ENCODE measurements around the gene PI4KB.

Gene PI4KB

DNA sequence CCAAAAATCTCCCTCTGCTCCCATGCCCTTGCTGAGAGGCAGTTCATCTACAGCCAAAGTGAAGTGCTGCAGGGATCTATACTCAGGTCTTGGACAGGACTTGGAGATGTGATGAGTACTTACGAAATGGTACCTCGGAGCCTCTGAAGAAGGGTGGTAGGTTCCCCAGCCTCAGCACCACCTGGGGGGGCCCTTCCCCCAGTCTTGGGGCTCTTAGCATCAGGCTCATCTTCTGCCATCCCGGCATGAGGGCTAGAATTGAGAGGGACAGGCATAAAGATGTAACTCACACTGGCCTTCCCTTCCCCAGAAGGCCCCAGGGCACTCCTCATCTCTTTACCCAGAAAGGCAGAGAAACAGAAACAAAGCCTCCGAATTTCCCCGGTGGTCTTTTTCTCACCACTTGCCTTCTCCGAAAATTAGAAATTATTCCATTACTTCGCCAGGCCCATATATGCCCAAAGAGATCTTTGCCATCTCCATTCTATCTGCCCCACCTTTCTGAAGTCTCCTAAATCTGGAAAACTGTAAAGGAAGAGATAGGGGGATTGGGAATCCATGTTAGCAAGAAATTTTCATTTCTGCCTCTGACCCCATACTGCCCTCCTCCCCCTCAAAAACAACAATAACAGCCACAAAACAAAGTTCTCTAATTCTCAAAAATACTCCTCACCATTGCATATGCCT lies 19.0 kb upstream of the PI4KB start:
- DNase-seq (ENCODE audit: low spot score), result no peak

DNA sequence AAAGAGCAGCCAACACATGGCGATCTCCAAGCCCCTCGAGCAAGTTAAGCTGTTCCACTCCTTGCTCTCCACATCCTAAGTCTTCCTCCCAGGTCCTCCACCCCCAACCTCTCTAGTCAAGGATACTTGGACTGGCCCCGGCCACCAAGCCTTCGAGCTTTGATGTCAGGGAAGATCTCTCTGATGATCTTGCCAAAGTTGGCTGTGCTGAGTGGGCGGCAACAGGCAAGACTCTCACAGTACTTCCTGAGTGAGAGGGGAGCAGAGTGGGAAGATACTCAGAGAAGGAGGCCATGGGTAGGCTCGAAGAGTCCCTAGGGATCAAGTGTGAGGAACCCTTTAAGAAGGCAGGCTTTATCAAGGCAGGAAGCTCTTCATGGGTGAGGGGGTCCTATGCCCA lies 17.1 kb upstream of the PI4KB start:
- DNase-seq (ENCODE audit: low spot score), result no peak

DNA sequence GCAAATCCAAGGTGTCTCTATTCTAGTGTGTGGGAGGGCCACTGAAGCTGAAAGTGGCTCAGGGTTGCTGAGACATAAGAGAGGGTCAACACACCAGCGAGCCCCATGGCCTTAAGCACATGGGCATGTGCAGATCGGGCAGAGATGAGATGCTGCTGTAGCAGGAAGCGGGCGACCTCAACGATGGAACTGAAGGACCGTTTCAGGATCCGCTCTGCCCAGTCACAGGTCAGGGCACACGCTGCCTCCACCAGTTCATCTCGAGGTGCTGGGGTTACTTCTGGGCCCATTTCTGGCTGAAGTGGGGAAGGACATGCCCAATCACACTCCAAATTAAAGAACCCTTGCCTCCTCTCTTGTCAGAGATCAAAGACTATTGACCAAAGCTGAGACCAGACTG lies 16.4 kb upstream of the PI4KB start:
- DNase-seq (ENCODE audit: low spot score), result no peak

DNA sequence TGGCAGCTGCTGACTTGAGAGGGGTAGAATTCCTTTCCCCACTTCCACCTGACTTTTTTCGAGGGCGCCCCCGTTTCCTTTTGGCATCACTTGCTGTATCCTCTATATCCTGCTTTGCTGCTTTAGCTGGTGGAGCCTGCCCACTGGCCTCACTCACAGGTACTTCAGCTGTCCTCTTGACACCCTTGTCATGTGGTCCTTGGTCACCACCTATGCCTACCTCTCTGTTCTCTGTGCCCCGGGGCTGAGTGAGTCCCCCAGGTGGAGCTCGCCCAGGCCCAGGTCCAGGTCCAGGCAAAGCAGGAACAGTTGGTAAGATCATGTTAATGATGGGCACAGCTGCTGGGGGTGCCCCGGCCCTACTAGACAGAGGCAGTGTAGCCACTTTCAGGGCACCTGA lies 15.4 kb upstream of the PI4KB start:
- DNase-seq (ENCODE audit: low spot score), result no peak

DNA sequence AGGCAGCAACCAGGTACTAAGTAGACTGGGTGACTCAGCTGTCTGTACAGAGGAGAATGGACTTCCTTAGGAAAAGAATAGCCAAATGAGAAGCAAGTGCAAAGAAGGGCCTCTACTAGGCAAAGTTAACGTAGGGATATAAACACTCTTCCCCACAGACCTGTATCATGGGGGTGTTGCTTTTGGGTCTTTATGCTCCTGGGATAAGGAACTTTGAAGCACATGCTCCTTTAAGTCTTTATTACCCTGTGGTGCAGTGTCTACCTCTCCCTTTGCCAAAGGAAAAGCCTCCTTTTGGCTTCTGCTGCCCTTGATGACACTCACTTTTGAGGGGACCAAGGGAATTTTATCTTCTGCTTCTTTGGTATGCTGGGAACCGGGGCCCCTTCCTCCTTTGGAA lies 14.8 kb upstream of the PI4KB start:
- no peak for DNase-seq (ENCODE audit: low spot score)

DNA sequence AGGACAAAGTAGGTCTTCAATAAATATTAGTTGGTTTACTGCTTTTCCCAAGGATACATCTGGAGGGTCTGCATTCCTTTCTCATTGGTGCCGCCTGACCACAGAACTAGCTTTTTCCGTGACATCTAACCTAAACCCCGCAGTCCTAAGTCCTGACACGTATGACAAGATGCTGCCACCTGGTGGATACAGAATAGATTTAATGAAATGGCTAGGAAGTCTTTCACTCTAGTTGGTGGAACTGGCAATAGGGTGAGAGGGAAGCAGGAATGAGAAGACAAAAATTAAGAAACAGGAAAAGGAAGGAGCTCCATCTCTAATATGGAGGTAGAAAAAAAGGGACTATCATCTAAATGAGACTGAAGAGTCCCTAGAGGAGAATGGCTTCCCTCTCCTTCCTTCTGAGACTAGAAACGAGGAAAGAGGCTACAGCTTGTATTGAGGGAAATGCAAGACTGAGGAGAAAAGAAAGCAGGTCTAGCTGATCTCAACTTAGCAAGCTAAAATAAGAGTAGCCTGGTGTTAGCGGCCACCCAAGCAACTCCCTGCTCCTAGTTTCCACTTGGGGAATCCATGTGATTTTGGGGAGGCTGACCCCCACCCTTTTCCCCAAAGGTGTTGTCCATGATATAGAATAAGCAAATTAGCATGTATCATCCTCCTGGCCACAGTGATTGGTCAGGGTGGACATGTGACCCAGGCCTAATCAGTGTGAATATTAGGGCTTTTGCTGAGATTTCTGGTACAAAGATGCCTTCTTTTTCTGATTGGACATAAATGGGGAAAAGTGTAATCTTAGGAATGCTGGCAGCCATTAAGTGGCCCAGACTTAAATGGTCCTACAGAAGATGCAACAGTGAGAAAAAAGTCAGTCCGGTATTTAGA lies 13.9 kb upstream of the PI4KB start:
- peak; percentile 60 for DNase-seq (ENCODE audit: low spot score)

DNA sequence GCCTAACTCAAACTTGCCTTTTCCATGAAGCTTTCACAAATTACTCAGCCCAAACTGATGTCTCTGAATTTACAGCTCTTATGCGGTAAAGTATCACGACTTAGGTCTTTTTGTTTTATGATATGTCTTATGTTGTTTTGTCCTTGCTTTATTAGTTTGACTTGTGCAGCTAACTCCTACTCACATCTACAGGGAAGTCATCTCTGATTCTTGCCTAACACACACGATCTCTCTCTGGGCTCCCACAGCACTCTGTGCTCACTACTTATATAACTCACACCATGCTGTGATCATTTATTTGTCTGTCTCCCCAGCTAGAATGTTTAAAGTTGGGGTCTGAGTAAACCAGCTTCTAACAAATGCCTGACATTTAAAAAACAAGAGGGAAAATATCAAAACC lies 9.3 kb upstream of the PI4KB start:
- DNase-seq (ENCODE audit: low spot score), result no peak

DNA sequence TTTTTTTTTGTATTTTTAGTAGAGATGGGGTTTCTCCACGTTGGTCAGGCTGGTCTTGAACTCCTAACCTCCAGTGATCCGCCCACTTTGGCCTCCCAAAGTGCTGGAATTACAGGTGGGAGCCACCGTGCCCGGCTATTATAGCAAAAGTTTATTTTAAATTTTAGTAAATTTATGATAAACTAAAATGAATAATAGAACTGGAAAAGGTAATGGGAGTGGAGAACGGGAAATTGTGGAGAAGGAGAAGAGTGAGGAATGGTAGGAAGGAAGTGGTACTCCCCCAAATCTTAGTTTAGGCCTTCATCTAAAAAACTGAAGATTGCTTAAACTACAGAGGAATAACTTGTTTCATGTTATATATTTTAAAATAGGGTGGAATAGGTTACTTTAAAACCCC lies 7.6 kb upstream of the PI4KB start:
- DNase-seq (ENCODE audit: low spot score), result no peak

DNA sequence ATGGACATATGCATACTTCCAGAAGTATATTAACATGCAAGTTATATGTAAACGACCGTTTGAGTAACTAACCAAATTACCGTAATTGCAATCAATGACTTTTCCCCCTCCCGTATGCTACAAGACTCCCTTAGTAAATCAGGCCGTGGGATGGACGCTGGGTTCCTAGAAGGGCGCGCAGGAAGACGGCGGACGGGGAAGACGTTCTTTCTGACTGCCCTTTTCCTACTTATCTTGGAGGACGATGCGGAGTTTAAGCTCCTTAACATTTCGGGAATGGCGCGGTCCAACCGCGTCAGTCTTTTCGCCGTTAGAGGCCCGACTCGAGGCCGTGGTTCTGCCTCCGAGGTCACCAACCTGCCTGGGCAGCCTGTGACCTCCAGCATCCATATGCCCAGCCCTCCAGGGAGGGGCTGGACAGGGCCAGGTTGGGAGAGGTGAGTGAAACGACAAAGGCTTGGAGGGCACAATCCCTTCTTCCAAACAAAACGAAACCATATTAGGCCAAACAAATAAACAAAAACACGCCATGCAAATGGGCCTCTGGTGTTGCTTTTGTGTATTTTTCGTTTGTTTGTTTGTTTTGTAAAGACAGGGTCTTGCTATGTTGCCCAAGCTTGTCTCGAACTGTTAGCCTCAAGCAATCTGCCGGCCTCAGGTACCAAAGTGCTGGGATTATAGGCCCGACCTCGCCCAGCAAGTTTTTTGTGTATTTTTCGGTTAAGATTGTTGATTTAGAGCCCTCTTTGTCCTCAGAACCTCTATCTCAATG lies 873 bp upstream of the PI4KB start:
- DNase-seq (ENCODE audit: low spot score), result no peak

DNA sequence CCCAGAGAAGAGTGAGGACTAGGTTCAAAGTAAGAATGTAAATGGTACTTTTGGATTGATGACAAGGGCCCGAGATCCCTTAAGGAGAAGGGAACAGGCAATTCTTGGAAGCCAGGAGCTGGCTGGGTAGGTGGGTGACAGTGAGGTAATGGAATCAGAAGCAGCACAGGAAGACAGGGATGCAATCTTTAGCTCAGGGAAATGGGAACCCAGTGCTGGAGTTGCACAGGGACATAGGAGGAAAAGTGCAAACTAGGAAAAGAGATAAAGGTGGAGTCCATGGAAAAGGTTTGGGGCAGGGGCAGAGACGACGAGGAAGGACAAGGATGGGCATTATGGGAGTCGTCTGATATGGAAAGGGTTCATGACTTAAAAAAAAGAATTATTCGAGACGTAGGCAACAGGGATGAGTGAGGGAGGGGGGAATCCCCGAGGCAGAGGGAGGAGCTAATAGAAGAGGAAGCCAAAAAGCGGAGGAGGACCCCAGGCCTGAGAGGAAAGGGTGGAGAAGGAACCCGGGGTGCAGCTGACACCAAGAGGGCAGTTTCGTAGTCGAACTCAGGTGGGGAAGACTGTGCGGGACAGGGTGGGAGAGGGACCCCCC lies 495 bp downstream of the PI4KB start:
- DNase-seq (ENCODE audit: low spot score), result peak; percentile 67

DNA sequence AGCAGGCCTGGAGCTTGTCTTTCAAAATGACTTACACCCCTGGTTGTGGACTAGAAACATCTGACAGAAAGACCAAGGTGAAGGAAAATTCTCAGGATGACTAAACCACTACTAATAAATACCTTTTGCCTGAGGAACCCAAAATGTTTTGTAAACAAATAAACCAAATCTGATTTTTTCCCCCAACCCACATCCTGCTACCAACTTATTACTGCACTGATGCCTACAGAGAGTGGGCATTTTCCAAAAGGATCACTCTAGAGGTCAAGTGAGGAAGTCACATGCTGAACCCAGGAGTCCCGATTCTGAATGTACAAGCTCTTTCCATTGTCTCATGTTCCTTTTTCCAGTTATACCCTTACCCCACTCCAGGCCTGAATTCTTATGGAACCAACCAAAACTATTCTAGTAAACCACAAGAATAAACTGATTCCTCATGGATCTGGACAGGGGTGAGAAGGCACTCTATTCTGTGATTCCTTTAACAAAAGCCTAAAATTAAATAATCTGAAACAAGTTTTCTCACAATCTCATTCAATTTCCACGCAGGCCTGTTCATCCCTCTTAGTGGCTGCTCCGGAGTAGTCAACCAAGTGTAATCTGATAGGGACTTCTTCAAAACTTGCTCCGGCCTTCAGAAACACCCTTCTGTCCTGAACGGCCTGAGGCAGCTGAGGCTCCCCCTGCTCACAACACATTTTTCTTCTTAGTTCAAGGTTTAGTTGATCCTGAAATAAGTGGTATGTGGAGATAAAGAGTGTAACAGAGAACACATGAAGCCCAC lies 1.4 kb downstream of the PI4KB start:
- peak; percentile 31 for DNase-seq (ENCODE audit: low spot score)

DNA sequence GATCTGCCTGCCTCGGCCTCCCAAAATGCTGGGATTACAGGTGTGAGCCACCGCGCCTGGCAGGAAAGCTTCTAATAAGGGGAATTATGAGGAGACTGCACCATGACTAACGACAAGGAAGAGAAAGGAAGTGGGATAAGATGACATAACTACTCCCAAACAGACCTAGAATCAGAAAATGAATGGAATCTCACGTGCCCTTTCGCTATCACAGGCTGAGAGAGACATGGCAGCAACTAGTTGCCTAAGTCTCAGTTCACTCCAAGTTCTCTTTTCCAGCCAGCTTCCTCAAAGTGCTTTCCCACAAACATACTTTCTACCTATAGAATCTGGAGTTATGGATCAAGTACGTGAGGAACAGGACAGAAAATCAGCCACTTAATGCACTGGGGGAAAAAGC lies 2.0 kb downstream of the PI4KB start:
- no peak for DNase-seq (ENCODE audit: low spot score)

DNA sequence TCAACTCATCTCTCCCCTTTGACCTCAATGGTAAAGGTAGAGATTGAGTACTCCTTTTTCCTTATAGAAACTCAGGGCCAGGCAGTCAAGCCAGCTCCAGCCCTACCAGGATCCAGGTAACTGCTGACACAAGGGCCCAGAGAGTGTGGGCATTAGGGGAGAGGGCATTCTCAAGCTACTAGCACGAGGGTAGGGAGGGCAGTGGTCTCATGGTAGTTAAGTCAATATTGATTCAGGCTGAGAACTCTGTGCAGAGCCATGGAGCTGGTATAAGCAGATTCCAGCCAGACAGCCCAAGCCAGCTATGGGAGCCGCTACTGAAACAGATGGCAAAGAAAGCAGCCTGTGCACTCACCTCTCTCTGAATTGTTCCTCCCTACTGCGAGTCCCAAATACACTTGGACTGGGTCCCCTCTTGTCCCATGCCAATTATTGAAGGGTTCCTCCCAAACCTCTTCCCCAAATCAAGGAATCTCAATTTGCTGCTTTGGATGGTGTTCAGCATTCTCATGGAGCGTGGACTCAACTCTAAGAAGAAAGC lies 2.8 kb downstream of the PI4KB start:
- no peak for DNase-seq (ENCODE audit: low spot score)

DNA sequence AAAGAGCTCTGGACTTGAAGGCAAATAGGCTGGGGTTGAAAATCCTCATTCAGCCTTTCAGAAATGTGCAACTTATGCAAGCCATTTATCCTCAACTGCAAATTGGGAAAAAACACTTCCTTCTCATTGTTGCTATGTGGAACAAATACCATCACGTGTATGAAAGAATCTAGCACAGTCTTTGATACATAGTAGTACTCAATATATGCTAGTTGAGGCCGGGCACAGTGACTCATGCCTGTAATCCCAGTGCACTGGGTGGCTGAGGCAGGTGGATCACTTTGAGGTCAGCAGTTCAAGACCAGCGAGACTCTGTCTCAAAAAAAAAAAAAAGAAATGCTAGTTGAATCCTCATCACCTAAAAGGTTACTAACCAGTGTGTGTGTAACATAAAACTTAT lies 8.2 kb downstream of the PI4KB start:
- DNase-seq (ENCODE audit: low spot score), result no peak

DNA sequence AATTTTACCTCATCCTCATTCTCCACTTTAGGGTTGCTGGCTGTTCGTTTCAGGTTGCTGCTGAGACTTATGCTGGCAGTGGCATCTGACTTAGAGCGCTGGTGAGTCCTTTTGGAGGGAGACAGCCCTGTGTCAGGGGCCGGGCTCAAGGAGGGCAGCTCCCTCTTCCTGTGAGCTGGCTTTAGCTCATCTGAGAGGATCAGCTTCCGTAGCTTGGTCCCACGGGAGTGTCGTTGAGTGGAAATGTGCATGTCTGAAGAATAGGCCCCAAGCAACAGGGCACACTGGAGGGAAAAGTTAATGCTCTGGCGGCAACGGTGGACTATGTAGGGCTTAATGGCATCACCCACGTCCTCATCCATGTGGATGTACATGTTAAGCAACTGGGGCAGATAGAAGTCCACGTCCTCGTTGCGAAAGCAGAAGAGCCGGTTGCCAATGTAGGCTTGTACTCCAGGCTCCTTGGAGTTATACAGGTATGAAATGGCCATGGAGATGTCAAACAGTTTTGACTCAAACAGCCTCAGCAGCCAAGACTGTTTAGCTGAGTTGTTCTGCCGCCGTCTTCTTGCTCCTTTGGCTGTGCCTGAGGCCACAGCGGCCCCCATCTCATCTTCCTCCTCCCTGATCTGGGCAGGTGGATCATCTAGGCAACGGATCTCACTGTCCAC lies 11.5 kb downstream of the PI4KB start:
- no peak for DNase-seq (ENCODE audit: low spot score)

DNA sequence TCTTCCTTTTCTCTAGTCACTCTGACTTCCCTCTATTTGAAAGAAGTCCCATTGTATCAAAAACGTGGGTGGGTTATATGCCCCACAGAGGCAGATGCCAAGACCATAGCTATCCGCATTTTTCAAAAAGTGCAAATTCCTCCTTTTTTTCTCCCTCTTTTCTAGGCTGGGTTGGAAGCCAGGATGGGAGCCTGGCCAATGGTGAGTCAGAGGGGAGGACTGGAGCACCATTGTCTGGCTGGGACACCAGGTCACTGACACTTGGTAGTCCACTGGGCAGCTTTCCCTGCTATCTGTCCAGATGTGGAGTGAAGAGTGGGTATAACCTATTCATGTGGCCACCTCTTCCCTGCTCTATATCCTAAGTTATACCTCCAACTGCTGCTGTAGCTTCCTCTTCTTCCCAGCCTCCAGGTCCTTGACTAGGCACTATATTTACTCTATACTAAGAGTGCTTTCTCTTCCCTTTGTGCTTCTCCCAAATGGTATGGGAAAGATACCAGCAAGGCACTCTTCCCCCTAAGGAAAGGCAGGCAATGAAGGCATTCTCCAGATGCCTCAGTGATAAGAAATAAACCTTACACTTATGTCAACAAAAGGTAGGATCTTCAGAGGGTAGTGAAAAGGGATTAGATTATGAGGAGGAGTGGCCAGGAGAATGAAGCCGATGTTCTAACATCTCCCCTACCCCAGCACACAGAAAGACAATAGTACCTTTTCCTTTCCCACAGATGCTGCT lies 12.9 kb downstream of the PI4KB start:
- DNase-seq (ENCODE audit: low spot score), result peak; percentile 85

DNA sequence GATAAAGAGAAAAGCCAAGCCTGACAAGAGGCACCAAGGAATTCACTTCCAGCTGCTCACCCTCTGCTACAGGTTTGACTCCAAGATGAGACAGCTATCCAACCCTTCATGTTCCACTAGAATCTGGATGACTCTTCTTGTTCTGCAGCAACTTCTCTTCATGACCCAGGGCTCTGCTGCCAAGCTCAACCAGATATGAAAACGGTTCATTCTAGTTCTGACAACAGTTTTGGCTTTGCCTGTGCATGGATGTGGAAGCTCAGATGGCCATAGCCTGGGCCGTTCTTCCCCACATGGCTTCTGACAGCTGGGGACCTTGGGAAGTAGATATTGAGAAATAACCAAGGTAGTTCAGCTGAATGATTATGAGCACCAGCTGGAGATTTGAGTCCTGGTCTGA lies 13.7 kb downstream of the PI4KB start:
- DNase-seq (ENCODE audit: low spot score), result no peak

DNA sequence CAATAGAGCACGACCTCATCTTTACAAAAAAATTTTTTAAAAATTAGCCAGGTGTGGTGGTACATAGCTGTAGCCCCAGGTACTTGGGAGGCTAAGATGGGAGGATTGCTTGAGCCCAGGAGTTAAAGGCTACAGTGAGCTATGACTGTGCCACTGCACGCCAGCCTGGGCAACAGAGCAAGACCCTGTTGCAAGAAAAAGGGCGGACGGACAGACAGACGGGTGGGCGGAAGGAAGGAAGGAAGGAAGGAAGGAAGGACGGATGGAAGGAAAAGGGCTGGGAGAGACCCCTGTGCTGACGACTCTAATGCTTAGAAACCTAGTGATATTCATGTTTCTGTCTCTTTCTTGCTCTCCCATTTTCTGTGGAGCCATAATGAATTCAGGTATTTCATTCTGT lies 14.4 kb downstream of the PI4KB start:
- DNase-seq (ENCODE audit: low spot score), result no peak

DNA sequence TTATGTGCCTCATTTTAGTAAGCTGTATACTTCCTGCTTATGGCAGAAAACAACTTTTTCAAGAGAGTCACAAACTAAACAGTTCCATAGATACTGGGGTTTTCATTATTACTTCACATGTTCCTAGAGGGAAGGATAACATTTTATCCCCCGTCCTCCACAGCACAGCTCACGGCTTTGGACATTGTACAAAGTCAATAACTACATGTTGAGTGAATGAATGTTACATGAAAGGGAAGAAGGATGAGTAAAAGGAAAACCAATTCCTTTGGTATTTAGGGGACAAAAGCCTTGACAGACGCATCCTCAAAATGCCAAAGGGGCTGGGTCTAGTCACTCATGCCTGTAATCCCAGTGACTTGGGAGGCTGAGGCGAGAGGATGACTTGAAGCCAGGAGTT lies 14.8 kb downstream of the PI4KB start:
- DNase-seq (ENCODE audit: low spot score), result no peak

Measured in AG08396 (cell line).